B cell (primary cell): ENCODE measurements around the gene ZNF333.

Experiments
- EZH2 ChIP-seq: IDR thresholded peaks from 2 replicates; pipeline ENCODE4 v1.6.1; 2012; ENCODE audit warnings: borderline replicate concordance, low read depth, mild to moderate bottlenecking, moderate library complexity, low read length; ENCODE audit not compliant: insufficient read depth, poor library complexity, severe bottlenecking
- TF ChIP-seq, protein P1 (sequence below): fragments of 200-600 bp; IDR thresholded peaks from one replicate; pipeline ENCODE4 v1.8.0; 2022; ENCODE audit warnings: antibody characterized with exemption, mild to moderate bottlenecking

DNA sequence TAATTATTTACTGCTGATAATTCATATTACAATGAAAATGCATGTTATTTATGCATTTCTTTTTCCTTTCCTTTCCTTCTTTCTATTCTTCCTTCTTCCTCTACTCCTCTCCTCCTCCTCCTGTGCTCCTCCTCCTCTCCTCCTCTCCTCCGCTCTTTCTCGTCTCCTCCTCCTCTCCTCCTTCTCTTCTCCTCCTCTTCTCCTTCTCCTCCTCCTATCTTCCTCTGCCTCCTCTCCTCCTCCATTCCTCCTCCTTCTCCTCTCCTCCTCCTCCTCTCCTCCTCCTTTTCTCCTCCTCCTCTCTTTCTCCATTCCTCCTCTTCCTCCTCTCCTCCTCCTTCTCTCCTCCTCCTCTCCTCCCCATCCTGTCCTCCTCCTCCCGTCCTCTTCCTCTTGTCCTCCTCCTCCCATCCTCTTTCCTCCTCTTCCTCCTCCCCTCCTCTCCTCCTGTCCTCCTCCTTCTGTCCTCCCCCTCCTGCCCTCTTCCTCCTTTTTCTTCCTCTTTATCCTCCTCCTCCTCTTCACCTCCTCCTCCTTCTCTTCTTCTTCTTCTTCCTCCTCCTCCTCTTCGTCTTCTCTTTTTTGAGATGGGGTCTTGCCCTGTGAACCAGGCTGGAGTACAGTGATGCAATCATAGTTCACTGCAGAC is 73.8 kb downstream of the ZNF333 start:
- TF ChIP-seq, protein P1, sequence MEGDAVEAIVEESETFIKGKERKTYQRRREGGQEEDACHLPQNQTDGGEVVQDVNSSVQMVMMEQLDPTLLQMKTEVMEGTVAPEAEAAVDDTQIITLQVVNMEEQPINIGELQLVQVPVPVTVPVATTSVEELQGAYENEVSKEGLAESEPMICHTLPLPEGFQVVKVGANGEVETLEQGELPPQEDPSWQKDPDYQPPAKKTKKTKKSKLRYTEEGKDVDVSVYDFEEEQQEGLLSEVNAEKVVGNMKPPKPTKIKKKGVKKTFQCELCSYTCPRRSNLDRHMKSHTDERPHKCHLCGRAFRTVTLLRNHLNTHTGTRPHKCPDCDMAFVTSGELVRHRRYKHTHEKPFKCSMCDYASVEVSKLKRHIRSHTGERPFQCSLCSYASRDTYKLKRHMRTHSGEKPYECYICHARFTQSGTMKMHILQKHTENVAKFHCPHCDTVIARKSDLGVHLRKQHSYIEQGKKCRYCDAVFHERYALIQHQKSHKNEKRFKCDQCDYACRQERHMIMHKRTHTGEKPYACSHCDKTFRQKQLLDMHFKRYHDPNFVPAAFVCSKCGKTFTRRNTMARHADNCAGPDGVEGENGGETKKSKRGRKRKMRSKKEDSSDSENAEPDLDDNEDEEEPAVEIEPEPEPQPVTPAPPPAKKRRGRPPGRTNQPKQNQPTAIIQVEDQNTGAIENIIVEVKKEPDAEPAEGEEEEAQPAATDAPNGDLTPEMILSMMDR = no peak
- no peak for TF ChIP-seq EZH2
